Skeletal muscle tissue (tissue), 4 donors: Measurements from ENCODE around the gene TBC1D10A. TPM values are rescaled to one million over a fixed set of nuclear protein-coding genes. Genes with fewer than 3 reads are reported as not detected.
A peak's percentile ranks its signal among the peaks of the same experiment; 100 is the strongest.

Experiments
- H3K27ac ChIP-seq: one replicate; pipeline ENCODE4 v1.7.0; 2013; ENCODE audit warnings: mild to moderate bottlenecking, low read depth, low read length, inconsistent platforms
- H3K27me3 ChIP-seq, 3 donors: one replicate each; pipeline ENCODE4 v1.7.0; 2013; ENCODE audit warnings: low read length in 3 of 3; ENCODE audit not compliant: control insufficient read depth in 3 of 3, insufficient read depth in 3 of 3
- H3K36me3 ChIP-seq, 3 donors: one replicate each; pipeline ENCODE4 v1.7.0; 2013; ENCODE audit warnings: low read length in 3 of 3; ENCODE audit not compliant: control insufficient read depth in 3 of 3, insufficient read depth in 3 of 3
- H3K4me1 ChIP-seq, 3 donors: one replicate each; pipeline ENCODE4 v1.7.0; 2013; ENCODE audit warnings: low read length in 3 of 3, mild to moderate bottlenecking in 3 of 3; ENCODE audit not compliant: control insufficient read depth in 3 of 3, insufficient read depth in 3 of 3
- H3K4me3 ChIP-seq, 3 donors: one replicate each; pipeline ENCODE4 v1.7.0; 2013; ENCODE audit warnings: low read length in 3 of 3
- H3K9ac ChIP-seq, 3 donors: one replicate each; pipeline ENCODE4 v1.7.0; 2013; ENCODE audit warnings: low read length in 3 of 3, mild to moderate bottlenecking in 3 of 3, moderate library complexity in 2 of 3, low read depth in 1 of 3
- H3K9me3 ChIP-seq, 3 donors: one replicate each; pipeline ENCODE4 v1.7.0; 2013; ENCODE audit warnings: low read length in 3 of 3; ENCODE audit not compliant: control insufficient read depth in 3 of 3
- total RNA-seq: library from RNA; depleted of rRNA; stranded (reverse); fragments of >200 nt; gene quantifications from one replicate; pipeline ENCODE4 v1.2.3, GENCODE V29; 2014
- donor health status: Osteomylitis.

TBC1D10A gene
- total RNA-seq, 1 donor from 2014 or later, result 7.3 TPM

GRCh38 chr22:30294830-30295229 lies 31.9 kb downstream of the TBC1D10A start:
- Histone ChIP-seq H3K9me3 (no peaks in the 10 kb centered on the region), H3K9ac (no peak overlapping the region), H3K36me3 (peaks cover 34 to 38% (median 35%) of the 10 kb centered on the region in 3 donors), H3K4me3 (no peak overlapping the region), H3K27ac (no peak overlapping the region), H3K4me1 (peaks cover 20 to 25% (median 24%) of the 10 kb centered on the region in 3 donors), H3K27me3 (no peaks in the 10 kb centered on the region)

- Histone ChIP-seq H3K36me3 (peaks cover 33 to 36% (median 34%) of the 10 kb centered on the region in 3 donors), H3K4me3 (no peak overlapping the region), H3K4me1 (peaks cover 21 to 27% (median 25%) of the 10 kb centered on the region in 3 donors), H3K27ac (no peak overlapping the region), H3K9ac (no peak overlapping the region), H3K9me3 (no peaks in the 10 kb centered on the region), H3K27me3 (no peaks in the 10 kb centered on the region)
Observed at GRCh38 chr22:30294066-30294465, 32.7 kb downstream of the TBC1D10A start.

GRCh38 chr22:30293026-30293425 lies 33.7 kb downstream of the TBC1D10A start:
- Histone ChIP-seq H3K27me3 (no peaks in the 10 kb centered on the region), H3K27ac (no peak overlapping the region), H3K36me3 (peaks cover 24 to 34% (median 30%) of the 10 kb centered on the region in 3 donors), H3K9me3 (no peaks in the 10 kb centered on the region), H3K4me3 (no peak overlapping the region), H3K4me1 (peaks cover 31 to 37% (median 35%) of the 10 kb centered on the region in 3 donors), H3K9ac (no peak overlapping the region)

GRCh38 chr22:30292069-30292970 lies 34.4 kb downstream of the TBC1D10A start:
- H3K36me3 ChIP-seq, result peaks cover 20 to 28% (median 27%) of the 10 kb centered on the region in 3 donors
- no peak overlapping the region for H3K4me3 ChIP-seq
- H3K27ac ChIP-seq, result peak overlapping the region; percentile 71
- H3K9me3 ChIP-seq, result no peaks in the 10 kb centered on the region
- H3K9ac ChIP-seq, result peak overlapping the region in 1 of 3 donors; percentile 8
- H3K4me1 ChIP-seq, result peaks cover 35 to 41% (median 37%) of the 10 kb centered on the region in 3 donors
- H3K27me3 ChIP-seq, result no peaks in the 10 kb centered on the region

- peaks cover 18 to 23% (median 22%) of the 10 kb centered on the region in 3 donors for H3K36me3 ChIP-seq
- H3K9me3 ChIP-seq, result no peaks in the 10 kb centered on the region
- H3K27me3 ChIP-seq, result no peaks in the 10 kb centered on the region
- H3K27ac ChIP-seq, result peak overlapping the region; percentile 71
- peak overlapping the region in 1 of 3 donors; percentile 70 for H3K9ac ChIP-seq
- H3K4me3 ChIP-seq, result peak overlapping the region in 1 of 3 donors; percentile 35
- peaks cover 35 to 43% (median 37%) of the 10 kb centered on the region in 3 donors for H3K4me1 ChIP-seq
Observed at GRCh38 chr22:30291058-30291892, 35.5 kb downstream of the TBC1D10A start.

- Histone ChIP-seq H3K27ac (peak overlapping the region; percentile 71), H3K27me3 (no peaks in the 10 kb centered on the region), H3K9me3 (no peaks in the 10 kb centered on the region), H3K9ac (peak overlapping the region in 2 of 3 donors; percentile 50 to 70), H3K36me3 (peaks cover 18 to 22% (median 19%) of the 10 kb centered on the region in 3 donors), H3K4me1 (peaks cover 35 to 43% (median 37%) of the 10 kb centered on the region in 3 donors), H3K4me3 (peak overlapping the region; percentile 71 to 83 (median 81))
Observed at GRCh38 chr22:30290342-30291057, 36.2 kb downstream of the TBC1D10A start.

- H3K9ac ChIP-seq, result peak overlapping the region; percentile 50 to 72 (median 70)
- H3K4me3 ChIP-seq, result peak overlapping the region; percentile 71 to 83 (median 81)
- H3K27me3 ChIP-seq, result no peaks in the 10 kb centered on the region
- peaks cover 16 to 19% (median 18%) of the 10 kb centered on the region in 3 donors for H3K36me3 ChIP-seq
- H3K27ac ChIP-seq, result peak overlapping the region; percentile 71
- H3K4me1 ChIP-seq, result peaks cover 35 to 43% (median 37%) of the 10 kb centered on the region in 3 donors
- no peaks in the 10 kb centered on the region for H3K9me3 ChIP-seq
Observed at GRCh38 chr22:30289980-30290313, 36.8 kb downstream of the TBC1D10A start.

- peaks cover 35 to 43% (median 37%) of the 10 kb centered on the region in 3 donors for H3K4me1 ChIP-seq
- H3K27me3 ChIP-seq, result no peaks in the 10 kb centered on the region
- H3K9ac ChIP-seq, result peak within 1 kb of the TSS; percentile 72 to 86 (median 80)
- no peaks in the 10 kb centered on the region for H3K9me3 ChIP-seq
- peak within 1 kb of the TSS; percentile 71 for H3K27ac ChIP-seq
- H3K4me3 ChIP-seq, result peak within 1 kb of the TSS; percentile 74 to 83 (median 81)
- peaks cover 13 to 18% (median 16%) of the 10 kb centered on the region in 3 donors for H3K36me3 ChIP-seq
Observed at GRCh38 chr22:30289141-30289979, 37.4 kb downstream of the TBC1D10A start, which contains the start of gene CASTOR1. CASTOR1 (minus strand) TSS chr22:30289505; CDS start chr22:30289497, 8 bp downstream.
